GM20000 (cell line): ENCODE results near the gene CEMIP.

Source experiments
- DNase-seq: peaks from one replicate; pipeline ENCODE4 v3.0.0; 2012; ENCODE audit warnings: low spot score
- CTCF ChIP-seq: IDR thresholded peaks from 2 replicates; pipeline ENCODE4 v1.5.1; 2012; ENCODE audit warnings: mild to moderate bottlenecking, control low read depth; ENCODE audit errors: extremely low read depth, missing control alignments

CEMIP gene

GRCh38 chr15:80893777-80894176 is 114.6 kb downstream of the CEMIP start:
- no peak for DNase-seq
- no peak for TF ChIP-seq CTCF

GRCh38 chr15:80895091-80895490 is 115.9 kb downstream of the CEMIP start:
- DNase-seq: no peak

GRCh38 chr15:80895965-80896364 is 116.8 kb downstream of the CEMIP start:
- no peak for DNase-seq
- TF ChIP-seq CTCF: no peak

More at GRCh38 chr15:80895091-80895490, 115.9 kb downstream of the CEMIP start:
- TF ChIP-seq CTCF: no peak

- no peak for TF ChIP-seq CTCF
- DNase-seq: no peak
Observed at GRCh38 chr15:80898040-80898439, 118.9 kb downstream of the CEMIP start.

- TF ChIP-seq CTCF: no peak
- DNase-seq: no peak
Observed at GRCh38 chr15:80902298-80902801, 123.2 kb downstream of the CEMIP start.

GRCh38 chr15:80904998-80905397 is 125.8 kb downstream of the CEMIP start:
- no peak for DNase-seq
- no peak for TF ChIP-seq CTCF

GRCh38 chr15:80906159-80906766 is 127.1 kb downstream of the CEMIP start:
- no peak for TF ChIP-seq CTCF
- no peak for DNase-seq
